ENCODE measurements around the gene TRPV6.

The TRPV6 gene

DNA sequence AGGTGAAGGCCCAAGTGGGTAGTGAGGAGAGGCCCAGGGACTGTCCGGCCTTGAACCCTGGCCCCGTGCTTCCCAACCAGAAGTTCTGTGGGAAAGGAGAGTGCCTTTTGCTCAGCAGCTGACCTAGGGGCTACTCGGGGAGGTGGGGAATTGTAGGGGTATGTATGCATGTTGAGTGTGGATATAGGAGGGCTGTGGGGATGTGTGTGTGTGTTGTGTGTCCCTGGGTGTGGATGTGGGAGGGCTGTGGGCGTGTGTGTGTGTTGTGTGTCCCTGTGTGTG, 18.5 kb downstream of the TRPV6 start:
- TF ChIP-seq, protein P1, sequence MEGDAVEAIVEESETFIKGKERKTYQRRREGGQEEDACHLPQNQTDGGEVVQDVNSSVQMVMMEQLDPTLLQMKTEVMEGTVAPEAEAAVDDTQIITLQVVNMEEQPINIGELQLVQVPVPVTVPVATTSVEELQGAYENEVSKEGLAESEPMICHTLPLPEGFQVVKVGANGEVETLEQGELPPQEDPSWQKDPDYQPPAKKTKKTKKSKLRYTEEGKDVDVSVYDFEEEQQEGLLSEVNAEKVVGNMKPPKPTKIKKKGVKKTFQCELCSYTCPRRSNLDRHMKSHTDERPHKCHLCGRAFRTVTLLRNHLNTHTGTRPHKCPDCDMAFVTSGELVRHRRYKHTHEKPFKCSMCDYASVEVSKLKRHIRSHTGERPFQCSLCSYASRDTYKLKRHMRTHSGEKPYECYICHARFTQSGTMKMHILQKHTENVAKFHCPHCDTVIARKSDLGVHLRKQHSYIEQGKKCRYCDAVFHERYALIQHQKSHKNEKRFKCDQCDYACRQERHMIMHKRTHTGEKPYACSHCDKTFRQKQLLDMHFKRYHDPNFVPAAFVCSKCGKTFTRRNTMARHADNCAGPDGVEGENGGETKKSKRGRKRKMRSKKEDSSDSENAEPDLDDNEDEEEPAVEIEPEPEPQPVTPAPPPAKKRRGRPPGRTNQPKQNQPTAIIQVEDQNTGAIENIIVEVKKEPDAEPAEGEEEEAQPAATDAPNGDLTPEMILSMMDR (IDR thresholded peaks at IDR 0.05; ENCODE audit: control insufficient read depth, extremely low read depth, insufficient read depth), result no peak
- DNase-seq (ENCODE audit: low read depth), result no peak
- no peak overlapping the region for H3K4me3 ChIP-seq (ENCODE audit: low read depth, low read length)

DNA sequence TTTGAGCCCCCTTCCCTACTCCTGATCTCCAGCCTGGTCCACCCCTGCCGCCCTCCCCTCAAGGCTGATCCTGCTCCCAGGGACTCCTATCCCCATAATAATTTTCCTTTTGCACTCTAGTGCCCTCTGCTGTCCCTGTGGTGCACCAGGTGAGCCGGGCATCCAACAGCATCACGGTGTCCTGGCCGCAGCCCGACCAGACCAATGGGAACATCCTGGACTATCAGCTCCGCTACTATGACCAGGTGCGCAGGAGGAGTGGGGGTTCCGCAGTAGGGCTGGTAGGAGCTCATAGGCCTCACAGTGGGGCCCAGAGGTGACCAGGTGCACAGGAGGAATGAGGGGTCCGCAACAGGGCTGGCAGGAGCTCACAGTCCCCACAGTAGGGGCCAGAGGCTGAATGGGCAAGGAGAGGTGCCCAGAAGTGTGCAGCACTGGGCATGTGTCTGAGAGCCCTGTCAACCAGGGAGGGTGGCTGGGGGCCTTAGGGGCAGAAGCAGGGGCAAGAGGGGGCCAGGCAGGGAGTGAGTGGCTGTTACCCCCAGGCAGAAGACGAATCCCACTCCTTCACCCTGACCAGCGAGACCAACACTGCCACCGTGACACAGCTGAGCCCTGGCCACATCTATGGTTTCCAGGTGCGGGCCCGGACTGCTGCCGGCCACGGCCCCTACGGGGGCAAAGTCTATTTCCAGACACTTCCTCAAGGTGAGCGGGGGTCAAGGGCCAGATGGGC, 19.0 kb downstream of the TRPV6 start:
- no peak for DNase-seq (ENCODE audit: low read depth)
- TF ChIP-seq, protein P1 (IDR thresholded peaks at IDR 0.05; ENCODE audit: control insufficient read depth, extremely low read depth, insufficient read depth), result peak; percentile 90

DNA sequence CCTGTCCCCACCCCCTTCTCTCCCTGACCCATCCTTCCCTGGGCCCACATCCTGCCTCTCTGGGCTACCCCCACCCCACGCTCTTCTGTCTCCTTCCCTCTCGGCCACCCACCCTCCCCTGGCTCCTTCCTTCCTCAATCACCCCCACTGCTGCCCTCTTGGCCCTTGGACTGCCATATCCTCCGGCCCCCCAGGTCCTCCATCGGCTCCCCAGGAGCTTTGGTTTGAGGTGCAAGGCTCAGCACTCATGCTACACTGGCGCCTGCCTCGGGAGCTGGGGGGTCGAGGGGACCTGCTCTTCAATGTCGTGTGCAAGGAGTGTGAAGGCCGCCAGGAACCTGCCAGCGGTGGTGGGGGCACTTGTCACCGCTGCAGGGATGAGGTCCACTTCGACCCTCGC, 19.8 kb downstream of the TRPV6 start:
- no peak for DNase-seq (ENCODE audit: low read depth)
- TF ChIP-seq, protein P1 (IDR thresholded peaks at IDR 0.05; ENCODE audit: control insufficient read depth, extremely low read depth, insufficient read depth), result no peak
- H3K4me3 ChIP-seq (ENCODE audit: low read depth, low read length), result no peak overlapping the region

More for the DNA sequence above, 19.0 kb downstream of the TRPV6 start:
- H3K4me3 ChIP-seq (ENCODE audit: low read depth, low read length), result no peak overlapping the region

GRCh38 chr7:142864980-142865747, 20.4 kb downstream of the TRPV6 start:
- no peak for DNase-seq (ENCODE audit: low read depth)
- TF ChIP-seq, protein P1 (IDR thresholded peaks at IDR 0.05; ENCODE audit: control insufficient read depth, extremely low read depth, insufficient read depth), result no peak
- no peak overlapping the region for H3K4me3 ChIP-seq (ENCODE audit: low read depth, low read length)

GRCh38 chr7:142863891-142864685, 21.5 kb downstream of the TRPV6 start:
- DNase-seq (ENCODE audit: low read depth), result no peak
- TF ChIP-seq, protein P1 (IDR thresholded peaks at IDR 0.05; ENCODE audit: control insufficient read depth, extremely low read depth, insufficient read depth), result no peak
- no peak overlapping the region for H3K4me3 ChIP-seq (ENCODE audit: low read depth, low read length)

- H3K4me3 ChIP-seq (ENCODE audit: low read depth, low read length), result no peak overlapping the region
- TF ChIP-seq, protein P1 (IDR thresholded peaks at IDR 0.05; ENCODE audit: control insufficient read depth, extremely low read depth, insufficient read depth), result no peak
- no peak for DNase-seq (ENCODE audit: low read depth)
These were observed 22.7 kb downstream of the TRPV6 start for GRCh38 chr7:142862786-142863400.

Data from LNCaP clone FGC (cell line).